ENCODE results near the gene CCDC34.

The CCDC34 gene

GRCh38 chr11:27362749-27363575 lies at the start of gene CCDC34:
Gene CCDC34, minus strand, starts transcription at chr11:27363215. Its CDS starts 21 bp downstream, at chr11:27363194.
- DNase-seq, result peak; percentile 89

- no peak for DNase-seq
Measured at GRCh38 chr11:27412192-27412691, 49.2 kb upstream of the CCDC34 start.

DNA sequence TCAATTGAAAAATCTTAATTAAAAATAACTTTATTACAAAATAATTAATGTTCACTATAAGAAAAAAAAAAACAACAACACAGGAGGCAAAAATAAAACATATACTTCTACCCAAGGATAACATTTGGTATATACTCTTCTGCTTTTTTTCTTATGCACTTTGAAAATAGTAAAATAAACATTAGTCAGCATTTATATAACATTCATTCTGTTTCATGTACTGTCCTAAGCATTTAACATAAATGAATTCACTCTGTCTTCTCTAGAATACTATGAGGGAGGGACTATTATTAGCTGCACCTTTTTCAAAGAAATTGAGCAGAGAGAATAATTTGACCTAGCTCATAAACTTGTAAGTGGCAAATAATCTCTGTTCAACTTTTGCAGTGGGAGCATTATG lies 48.3 kb upstream of the CCDC34 start:
- no peak for DNase-seq

DNA sequence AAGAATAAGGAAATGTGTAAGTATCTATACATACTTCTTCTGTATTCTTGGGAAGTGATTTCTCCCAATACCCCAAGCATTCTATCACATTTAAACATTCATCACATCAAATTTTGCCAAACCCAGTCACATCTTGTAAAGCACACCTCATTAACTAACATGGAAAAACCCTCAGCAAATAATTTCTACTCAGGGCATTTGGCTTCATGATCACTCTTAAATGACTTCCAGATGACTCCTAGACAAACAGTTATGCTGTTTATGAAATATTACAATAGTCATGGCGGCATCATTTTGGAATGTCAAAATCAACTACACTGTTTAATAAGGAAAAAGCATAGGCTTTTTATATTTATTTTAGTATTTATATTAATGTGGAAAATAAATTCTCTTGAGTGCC lies 47.3 kb upstream of the CCDC34 start:
- no peak for DNase-seq

DNA sequence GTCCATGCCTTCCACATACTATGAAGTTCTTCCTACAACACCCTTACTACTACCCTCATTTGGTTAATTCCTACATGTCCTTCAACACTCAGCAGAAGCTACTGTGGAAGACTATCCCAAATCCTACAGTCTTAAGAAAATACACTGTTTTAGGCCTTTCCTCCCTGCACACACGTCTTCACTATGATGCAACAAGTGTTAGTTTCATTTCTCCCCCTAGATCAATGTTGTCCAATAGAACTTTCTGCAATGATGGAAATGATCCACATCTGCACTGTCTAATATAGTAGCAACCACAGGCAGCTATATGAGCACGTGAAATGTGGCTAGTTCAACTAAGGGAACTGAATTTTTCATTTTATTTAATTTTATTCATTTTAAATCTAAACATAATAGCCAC lies 46.7 kb upstream of the CCDC34 start:
- DNase-seq, result no peak

GRCh38 chr11:27409049-27409448 lies 46.0 kb upstream of the CCDC34 start:
- DNase-seq, result no peak

DNA sequence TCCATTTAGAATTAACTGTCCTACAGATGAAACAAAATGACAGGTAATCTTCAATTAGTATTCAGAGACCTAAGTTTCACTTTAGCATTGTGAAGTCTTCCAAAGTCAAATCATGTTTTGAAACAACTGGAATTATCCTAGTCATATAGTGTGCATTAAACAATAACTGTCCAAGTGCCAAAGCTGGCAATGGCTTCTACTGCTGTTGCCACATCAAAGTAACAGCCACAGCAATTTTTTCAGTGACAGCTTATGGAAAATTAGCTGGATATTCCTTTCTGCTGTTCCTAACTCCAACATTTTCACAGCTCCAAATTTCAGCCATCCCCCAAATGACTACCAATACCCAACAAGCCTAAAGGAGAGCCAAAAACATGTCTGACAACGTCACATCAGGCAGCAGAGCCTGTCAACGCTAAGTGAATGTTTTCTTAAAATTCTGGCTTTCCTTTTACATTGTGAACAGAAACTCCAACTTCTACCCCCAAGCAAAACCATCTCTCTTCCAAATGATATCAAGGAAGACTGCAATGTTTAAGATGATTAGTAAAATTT lies 45.3 kb upstream of the CCDC34 start:
- DNase-seq, result no peak

GRCh38 chr11:27406498-27407354 lies 43.7 kb upstream of the CCDC34 start:
- DNase-seq, result no peak

DNA sequence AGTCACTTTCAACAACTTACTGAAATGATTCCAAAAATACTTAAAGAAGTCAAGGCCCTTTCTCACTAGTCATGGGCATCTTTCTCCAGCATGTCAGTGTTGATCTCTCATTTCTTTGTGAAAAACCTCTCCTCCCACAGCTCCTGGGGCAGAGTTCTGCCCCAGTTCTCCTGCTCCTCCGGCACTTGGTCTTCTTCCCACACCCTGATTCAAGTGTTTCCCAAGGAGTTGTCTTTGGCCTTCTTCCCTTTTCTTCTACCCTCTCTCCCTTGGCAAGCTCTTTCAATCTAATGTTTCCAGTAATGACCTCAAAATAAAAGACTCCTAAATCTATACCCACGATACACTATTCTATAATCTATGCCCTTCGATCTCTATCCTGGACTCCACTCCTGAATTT lies 42.1 kb upstream of the CCDC34 start:
- no peak for DNase-seq

DNA sequence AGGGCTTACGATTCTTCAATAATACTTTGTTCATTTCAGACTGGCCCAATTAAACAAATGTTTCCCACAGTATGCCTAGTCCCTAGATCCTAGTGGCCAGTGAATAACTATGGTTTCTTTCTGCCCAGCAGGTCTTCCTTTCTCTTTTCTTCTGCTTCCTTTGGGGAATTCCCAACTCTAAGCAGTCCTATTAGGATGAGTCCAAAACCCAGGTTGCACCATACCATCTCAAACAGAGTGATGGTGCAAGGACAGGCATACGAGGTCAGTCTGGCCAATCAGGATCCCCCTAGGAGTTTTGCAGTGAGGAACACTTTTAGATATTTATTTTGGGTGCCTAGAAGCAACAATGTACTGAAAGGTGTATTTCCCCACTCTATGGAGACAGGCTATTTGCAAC lies 41.4 kb upstream of the CCDC34 start:
- DNase-seq, result no peak

- no peak for DNase-seq
Measured at GRCh38 chr11:27403195-27403594, 40.2 kb upstream of the CCDC34 start.

- no peak for DNase-seq
Measured at GRCh38 chr11:27402450-27402849, 39.4 kb upstream of the CCDC34 start.

DNA sequence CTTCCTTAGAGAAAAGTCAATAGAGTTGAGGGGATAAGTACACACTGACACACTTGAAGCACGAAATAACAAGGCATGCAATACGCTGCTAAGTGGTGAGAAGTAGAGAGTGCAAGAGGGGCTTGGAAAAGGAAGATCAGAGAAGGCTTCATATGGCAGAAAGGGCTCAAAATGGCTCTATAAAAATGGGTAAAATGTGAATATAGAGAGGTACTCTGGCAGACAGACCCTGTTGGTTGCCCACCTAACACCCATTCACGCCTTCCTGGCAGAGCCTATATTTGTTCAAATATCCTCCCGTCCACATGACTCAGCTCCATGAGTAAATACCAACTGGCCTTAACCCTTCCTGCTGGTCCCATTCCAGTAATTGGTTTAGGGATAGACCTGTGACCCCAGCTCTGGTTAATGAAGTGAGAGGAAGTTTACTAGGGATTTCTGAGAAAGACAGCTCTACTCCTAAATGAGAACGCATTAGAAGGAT lies 38.9 kb upstream of the CCDC34 start:
- no peak for DNase-seq

DNA sequence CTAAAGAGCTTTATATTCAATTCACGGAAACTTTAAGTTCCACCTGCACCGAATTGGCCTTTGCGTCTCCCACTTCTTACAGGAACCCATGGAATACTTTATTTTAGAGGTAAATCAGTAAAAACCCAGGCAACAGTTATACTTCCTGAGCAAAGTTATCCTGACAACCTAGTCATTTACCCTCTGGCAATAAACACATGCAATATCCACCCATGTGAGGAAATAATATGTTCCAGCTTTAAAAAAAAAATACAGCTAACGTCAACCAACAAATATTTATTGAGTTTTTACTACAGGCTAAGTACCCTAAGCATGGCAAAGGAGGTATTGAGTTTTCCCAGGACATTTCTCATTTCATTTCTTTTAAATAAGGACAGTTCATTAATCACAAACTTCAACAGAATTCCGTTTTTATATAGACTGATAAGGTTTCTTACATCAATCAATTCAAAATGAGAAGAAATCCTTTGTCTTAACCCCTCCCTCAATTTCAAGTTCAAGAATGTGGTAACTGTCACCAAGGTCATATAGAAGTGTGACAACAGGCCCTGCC lies 38.3 kb upstream of the CCDC34 start:
- no peak for DNase-seq

DNA sequence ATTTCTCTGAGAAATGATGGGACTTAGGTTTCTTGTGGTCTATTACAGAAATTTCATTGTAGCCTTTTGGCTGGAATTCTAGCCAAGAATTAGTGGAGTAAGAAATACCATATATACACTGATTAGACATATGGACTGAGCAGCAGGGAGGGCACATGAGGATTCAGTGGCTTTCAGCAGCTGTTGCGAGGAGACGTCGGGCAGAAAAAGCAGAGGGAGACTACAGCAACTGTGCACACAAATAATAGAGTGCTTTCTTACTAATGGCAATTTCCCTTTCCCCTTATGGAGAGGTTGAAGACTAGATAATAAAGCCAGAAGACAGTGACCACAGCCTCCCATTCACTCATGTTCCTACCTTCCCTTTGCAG lies 35.4 kb upstream of the CCDC34 start:
- no peak for DNase-seq

DNA sequence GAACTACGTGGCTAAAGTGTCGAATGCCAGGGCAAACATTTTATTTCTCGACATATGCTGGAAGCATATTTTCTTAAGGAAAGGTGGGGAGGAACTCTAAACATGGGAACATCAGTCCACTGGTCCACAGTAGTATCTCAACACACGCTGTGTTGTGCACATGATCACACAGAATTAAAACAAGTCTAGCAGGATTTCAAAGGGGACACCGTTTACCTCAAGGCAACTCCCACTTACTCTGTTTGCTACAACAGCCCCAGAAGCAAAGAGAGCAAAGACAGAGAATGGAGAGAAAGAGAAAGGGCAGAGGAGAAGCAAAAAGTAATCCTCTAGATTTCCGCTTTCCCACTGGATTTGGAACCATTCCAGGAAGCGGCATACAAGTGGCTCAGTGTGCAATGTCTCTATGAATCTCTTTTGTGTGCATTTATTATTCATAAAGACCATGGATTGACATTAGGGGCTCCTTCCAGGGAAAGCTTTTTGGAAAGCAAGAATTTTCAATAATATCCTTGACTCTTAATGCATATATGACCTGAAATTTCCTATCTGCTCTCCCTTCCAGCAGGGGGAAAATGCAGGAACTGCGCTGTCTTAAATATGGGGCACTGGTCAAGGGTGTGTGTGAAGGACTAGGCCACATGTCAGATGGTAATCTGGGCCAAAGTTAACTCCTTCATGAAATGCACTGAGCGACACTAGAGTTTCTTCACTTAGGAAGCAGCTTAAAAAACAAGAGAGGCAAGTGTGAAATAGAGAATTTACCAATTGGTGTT lies 34.8 kb upstream of the CCDC34 start:
- DNase-seq, result no peak

- DNase-seq, result no peak
Measured at GRCh38 chr11:27396259-27396839, 33.3 kb upstream of the CCDC34 start.

- DNase-seq, result no peak
Measured at GRCh38 chr11:27395556-27396258, 32.7 kb upstream of the CCDC34 start.

DNA sequence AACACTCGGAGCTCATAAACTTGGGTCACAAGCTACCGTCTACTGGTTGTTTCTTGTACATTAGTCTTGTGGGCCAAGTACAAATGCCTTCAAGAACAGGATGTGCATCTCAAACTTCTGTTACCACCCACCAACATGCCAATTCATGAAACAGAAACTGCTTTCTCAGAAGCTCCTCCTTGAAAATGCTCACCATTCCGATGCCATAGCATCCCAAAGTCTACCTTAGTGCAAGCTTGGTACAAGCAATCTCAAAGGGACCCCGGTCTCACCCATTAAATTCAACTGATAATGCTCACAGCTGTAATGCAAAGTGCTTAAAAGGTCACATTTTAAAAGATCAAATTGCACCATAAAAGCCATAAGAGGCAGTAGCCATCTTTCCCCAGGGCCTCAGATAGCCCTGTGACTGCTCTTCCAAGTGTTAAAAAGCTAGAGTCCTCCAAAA lies 31.8 kb upstream of the CCDC34 start:
- DNase-seq, result no peak

GRCh38 chr11:27392278-27393114 lies 29.5 kb upstream of the CCDC34 start:
- no peak for DNase-seq

Measured in CD4-positive, alpha-beta T cell treated with Interleukin-17A for 1 hour (primary cell).